OCI-LY3 (cell line): Measurements from ENCODE around the gene NPFFR1.
"Not testable (repeated sequence)": the region's sequence is repeated elsewhere in the genome, so short reads cannot be mapped to it uniquely, and the experiment has no call there.

Experiments
- H2AFZ ChIP-seq: fragments of 200-600, 300-600 bp; shearing (Covaris generic); 2 replicates; pipeline ENCODE4 v1.6.0; 2014; ENCODE audit warnings: antibody characterized with exemption, low read depth, low read length
- H3K27ac ChIP-seq: fragments of 200-600, 300-600 bp; sonication (generic); 2 replicates; pipeline ENCODE4 v1.5.1; 2014; ENCODE audit warnings: mild to moderate bottlenecking, low read length, moderate library complexity, mixed read lengths
- H3K27me3 ChIP-seq: fragments of 200-600, 300-600 bp; sonication (generic); 2 replicates; pipeline ENCODE4 v1.6.1; 2014; ENCODE audit warnings: low read depth, low read length, mixed read lengths
- H3K36me3 ChIP-seq: fragments of 200-600, 300-600 bp; sonication (generic); replicated peaks from 2 replicates; pipeline ENCODE3; 2014; ENCODE audit warnings: low read depth, low read length, mixed read lengths
- H3K4me1 ChIP-seq: fragments of 300-600, 200-600 bp; sonication (generic); 2 replicates; pipeline ENCODE4 v1.6.1; 2014; ENCODE audit warnings: low read length, mixed read lengths
- H3K4me2 ChIP-seq: fragments of 200-600, 300-600 bp; sonication (generic); 2 replicates; pipeline ENCODE4 v1.6.1; 2014; ENCODE audit warnings: low read length, mixed read lengths
- H3K4me3 ChIP-seq: fragments of 300-600, 200-600 bp; sonication (generic); 2 replicates; pipeline ENCODE4 v1.5.1; 2014; ENCODE audit warnings: antibody characterized with exemption, mild to moderate bottlenecking, low read length, moderate library complexity
- H3K79me2 ChIP-seq: fragments of 300-600, 200-600 bp; shearing (Covaris generic); 2 replicates; pipeline ENCODE4 v1.6.1; 2014; ENCODE audit warnings: mild to moderate bottlenecking, low read length, mixed read lengths
- H3K9ac ChIP-seq: fragments of 300-600, 200-600 bp; shearing (Covaris generic); 2 replicates; pipeline ENCODE4 v1.6.0; 2014; ENCODE audit warnings: mild to moderate bottlenecking, low read length, moderate library complexity
- H3K9me3 ChIP-seq: fragments of 200-600, 300-600 bp; shearing (Covaris generic); 2 replicates; pipeline ENCODE4 v1.6.1; 2014; ENCODE audit warnings: low read length, mixed read lengths; ENCODE audit not compliant: insufficient read depth
- H4K20me1 ChIP-seq: fragments of 200-600, 300-600 bp; sonication (generic); 2 replicates; pipeline ENCODE4 v1.6.1; 2016; ENCODE audit warnings: low read length, mixed read lengths; ENCODE audit not compliant: insufficient read depth
- CTCF ChIP-seq: fragments of 200-600, 300-600 bp; sonication (generic); IDR thresholded peaks from 2 replicates; pipeline ENCODE4 v1.5.1; 2014; ENCODE audit warnings: antibody characterized with exemption, low read length, low read depth
- EZH2phosphoT487 ChIP-seq: fragments of 200-600 bp; shearing (Covaris generic); IDR thresholded peaks from 2 replicates; pipeline ENCODE4 v1.6.1; 2018; ENCODE audit warnings: antibody characterized with exemption, mixed run types, low read depth

Gene NPFFR1

GRCh38 chr10:70258216-70258615 lies 25.6 kb downstream of the NPFFR1 start:
- H3K79me2 ChIP-seq, result no peaks in the 10 kb centered on the region
- H3K9ac ChIP-seq, result no peak overlapping the region
- H3K36me3 ChIP-seq, result no peaks in the 10 kb centered on the region
- peaks cover 7% of the 10 kb centered on the region for H3K4me1 ChIP-seq
- H3K27me3 ChIP-seq, result no peaks in the 10 kb centered on the region
- H3K4me3 ChIP-seq, result no peak overlapping the region
- H2AFZ ChIP-seq, result no peak overlapping the region
- H3K4me2 ChIP-seq, result no peak overlapping the region
- H3K27ac ChIP-seq, result no peak overlapping the region
- no peaks in the 10 kb centered on the region for H4K20me1 ChIP-seq
- TF ChIP-seq EZH2phosphoT487 (no peak), CTCF (no peak)
- H3K9me3 ChIP-seq, result no peaks in the 10 kb centered on the region

GRCh38 chr10:70257816-70258215 lies 26.0 kb downstream of the NPFFR1 start:
- not testable (repeated sequence) for H2AFZ ChIP-seq, H3K4me1 ChIP-seq, H3K27me3 ChIP-seq, H3K9me3 ChIP-seq, H3K27ac ChIP-seq, H3K4me3 ChIP-seq, H3K36me3 ChIP-seq, H4K20me1 ChIP-seq, H3K9ac ChIP-seq, H3K4me2 ChIP-seq, H3K79me2 ChIP-seq

- no peaks in the 10 kb centered on the region for H3K79me2 ChIP-seq
- no peak overlapping the region for H3K4me3 ChIP-seq
- no peaks in the 10 kb centered on the region for H4K20me1 ChIP-seq
- H3K4me1 ChIP-seq, result peaks cover 7% of the 10 kb centered on the region
- H3K4me2 ChIP-seq, result no peak overlapping the region
- no peaks in the 10 kb centered on the region for H3K9me3 ChIP-seq
- no peaks in the 10 kb centered on the region for H3K36me3 ChIP-seq
- H2AFZ ChIP-seq, result no peak overlapping the region
- TF ChIP-seq EZH2phosphoT487 (no peak), CTCF (no peak)
- no peak overlapping the region for H3K27ac ChIP-seq
- H3K9ac ChIP-seq, result no peak overlapping the region
- no peaks in the 10 kb centered on the region for H3K27me3 ChIP-seq
These were observed 27.3 kb downstream of the NPFFR1 start for GRCh38 chr10:70256463-70256862.

- no peak overlapping the region for H3K9ac ChIP-seq
- H2AFZ ChIP-seq, result no peak overlapping the region
- H4K20me1 ChIP-seq, result no peaks in the 10 kb centered on the region
- no peaks in the 10 kb centered on the region for H3K27me3 ChIP-seq
- no peak overlapping the region for H3K4me3 ChIP-seq
- H3K9me3 ChIP-seq, result no peaks in the 10 kb centered on the region
- H3K79me2 ChIP-seq, result no peaks in the 10 kb centered on the region
- no peak overlapping the region for H3K27ac ChIP-seq
- TF ChIP-seq EZH2phosphoT487, result no peak
- no peak for TF ChIP-seq CTCF
- no peaks in the 10 kb centered on the region for H3K36me3 ChIP-seq
- peaks cover 7% of the 10 kb centered on the region for H3K4me1 ChIP-seq
- H3K4me2 ChIP-seq, result no peak overlapping the region
These were observed 28.2 kb downstream of the NPFFR1 start for GRCh38 chr10:70255329-70256299.
